Measurements from ENCODE around the gene FOSL1.

GRCh38 chr11:65858681-65859087 lies 41.5 kb downstream of the FOSL1 start:
- TF ChIP-seq CTCF (IDR thresholded peaks at IDR 0.05; ENCODE audit: insufficient read depth, low read length, poor library complexity, severe bottlenecking) (no peak), EZH2phosphoT487 (conservative IDR thresholded peaks at IDR 0.05; ENCODE audit: low read length) (no peak)
